Left cardiac atrium (tissue), 4 donors: ENCODE data around the gene CD164. TPM values are rescaled to one million over a fixed set of nuclear protein-coding genes. Genes with fewer than 3 reads are reported as not detected.
"Not testable (repeated sequence)": the region's sequence is repeated elsewhere in the genome, so short reads cannot be mapped to it uniquely, and the experiment has no call there.

ENCODE experiments used
- ATAC-seq, 2 donors: fragments of 200-7000 bp; cut with Tn5 transposase; one replicate each; pipeline ENCODE4 v1.9.1; 2020; ENCODE audit warnings: mild to moderate bottlenecking in 2 of 2, moderate library complexity in 2 of 2
- DNase-seq: peaks from one replicate; pipeline ENCODE4 v3.0.0-alpha.2; 2020
- intact Hi-C, 2 donors: fragments of 100-400 bp; cut with DNase I; formaldehyde crosslinking; loops; one replicate each; pipeline versions ENCODE4 v1.14.1 to v1.15.1; 2022 to 2023
- total RNA-seq, 2 donors: library from RNA; stranded (reverse); fragmentation: NEBNext Ultra II Directional; extraction: Animal tissue kit (Norgen Biotek cat#: 25700); gene quantifications; one replicate each; pipeline ENCODE4 v1.2.1, GENCODE V29; 2021
- donor health status: DM: no; HTN: yes; CAD: no.
- donor health status: DM: no; HTN: yes; CAD: no; lungs with severe emphysema.
- donor health status: DM: yes; HTN: yes; CAD: no.
- donor health status: Dilated cardiomyopathy.

The CD164 gene
- total RNA-seq, 2 donors from 2014 or later: 132 to 170 TPM

GRCh38 chr6:109349419-109349987 is 32.8 kb downstream of the CD164 start:
- DNase-seq (peak; percentile 31), ATAC-seq (peak; percentile 81 to 87)
- intact Hi-C loops: no loop called here

- intact Hi-C loops: no loop called here
- peak in 1 of 2 donors; percentile 17 for ATAC-seq
- DNase-seq: no peak
Observed at GRCh38 chr6:109348226-109348625, 34.0 kb downstream of the CD164 start.

- intact Hi-C loops: no loop called here
- ATAC-seq: no peak
Observed at GRCh38 chr6:109347779-109348178, 34.5 kb downstream of the CD164 start.

GRCh38 chr6:109345986-109346385 is 36.3 kb downstream of the CD164 start:
- intact Hi-C loops: no loop called here
- ATAC-seq: no peak
- DNase-seq: no peak

More at GRCh38 chr6:109347779-109348178, 34.5 kb downstream of the CD164 start:
- DNase-seq: no peak

- no peak for DNase-seq
- intact Hi-C loops: no loop called here
Observed at GRCh38 chr6:109344226-109344625, 38.0 kb downstream of the CD164 start.

GRCh38 chr6:109343518-109343917 is 38.7 kb downstream of the CD164 start:
- intact Hi-C loops: no loop called here
- DNase-seq: no peak
- ATAC-seq: no peak

More at GRCh38 chr6:109344226-109344625, 38.0 kb downstream of the CD164 start:
- ATAC-seq: no peak

- intact Hi-C loops: no loop called here
- DNase-seq (no peak), ATAC-seq (no peak)
Observed at GRCh38 chr6:109342911-109343310, 39.4 kb downstream of the CD164 start.

GRCh38 chr6:109342506-109342905 is 39.8 kb downstream of the CD164 start:
- ATAC-seq: no peak
- no peak for DNase-seq
- intact Hi-C loops: no loop called here

GRCh38 chr6:109340811-109341210 is 41.5 kb downstream of the CD164 start:
- DNase-seq (no peak), ATAC-seq (no peak)
- intact Hi-C loops: no loop called here

- DNase-seq (no peak), ATAC-seq (no peak)
- intact Hi-C loops: no loop called here
Observed at GRCh38 chr6:109339906-109340678, 42.2 kb downstream of the CD164 start.

- DNase-seq (no peak), ATAC-seq (peak; percentile 63 to 68)
- intact Hi-C loops: no loop called here
Observed at GRCh38 chr6:109336221-109336961, 45.9 kb downstream of the CD164 start.

- intact Hi-C loops, ATAC-seq, DNase-seq: not testable (repeated sequence)
Observed at GRCh38 chr6:109333870-109334269, 48.4 kb downstream of the CD164 start.

- DNase-seq (no peak), ATAC-seq (no peak)
- intact Hi-C loops: no loop called here
Observed at GRCh38 chr6:109332748-109333147, 49.5 kb downstream of the CD164 start.

GRCh38 chr6:109331081-109331480 is 51.2 kb downstream of the CD164 start:
- intact Hi-C loops: no loop called here
- ATAC-seq: no peak
- DNase-seq: no peak

- no peak for ATAC-seq
- intact Hi-C loops: no loop called here
Observed at GRCh38 chr6:109330263-109330662, 52.0 kb downstream of the CD164 start.

GRCh38 chr6:109328629-109329028 is 53.6 kb downstream of the CD164 start:
- DNase-seq (no peak), ATAC-seq (no peak)
- intact Hi-C loops: no loop called here

More at GRCh38 chr6:109330263-109330662, 52.0 kb downstream of the CD164 start:
- no peak for DNase-seq

GRCh38 chr6:109327959-109328358 is 54.3 kb downstream of the CD164 start:
- DNase-seq (no peak), ATAC-seq (no peak)
- intact Hi-C loops: no loop called here

GRCh38 chr6:109327491-109327890 is 54.8 kb downstream of the CD164 start:
- no peak for DNase-seq
- intact Hi-C loops: no loop called here
- ATAC-seq: no peak

GRCh38 chr6:109326351-109326750 is 55.9 kb downstream of the CD164 start:
- ATAC-seq (no peak), DNase-seq (no peak)
- intact Hi-C loops: no loop called here

GRCh38 chr6:109325400-109325801 is 56.9 kb downstream of the CD164 start:
- intact Hi-C loops: no loop called here

More at GRCh38 chr6:109325400-109325801, 56.9 kb downstream of the CD164 start:
- DNase-seq (no peak), ATAC-seq (no peak)
